ENCODE measurements around the gene RARA. TPM values are rescaled to one million over a fixed set of nuclear protein-coding genes. Genes with fewer than 3 reads are reported as not detected.

The RARA gene
- total and polyA plus RNA-seq, 2 experiments from 2014 or later: 7.4 to 15.9 TPM

GRCh38 chr17:40278414-40278813 is 30.6 kb upstream of the RARA start:
- no peak overlapping the region for H3K27ac ChIP-seq (ENCODE audit: low read depth)
- TF ChIP-seq ETS1 (IDR thresholded peaks at IDR 0.05) (no peak), POLR2AphosphoS5 (IDR thresholded peaks at IDR 0.05; ENCODE audit: low read depth) (no peak), CTCF (conservative IDR thresholded peaks at IDR 0.05; ENCODE audit: low read depth in 2 of 2) (no peak), EZH2 (IDR thresholded peaks at IDR 0.05; ENCODE audit: low read depth, unreplicated experiment) (no peak), ZNF114 (CRISPR knock-in tag; IDR thresholded peaks at IDR 0.05) (no peak), ZNF331 (CRISPR knock-in tag; IDR thresholded peaks at IDR 0.05; ENCODE audit: low read depth) (no peak), JUNB (IDR thresholded peaks at IDR 0.05; ENCODE audit: unreplicated experiment) (no peak)
- peaks cover 12% of the 10 kb centered on the region for H3K36me3 ChIP-seq (ENCODE audit: insufficient read depth)
- no peak overlapping the region for H2AFZ ChIP-seq
- no peaks in the 10 kb centered on the region for H3K9me2 ChIP-seq (ENCODE audit: insufficient read depth)
- Mint-ChIP-seq H3K27ac (no peak overlapping the region; the same call in 1 of the 2 replicates), H3K4me1 (peaks cover 21% of the 10 kb centered on the region), H3K36me3 (ENCODE audit: low read depth) (peaks cover 56% of the 10 kb centered on the region), H3K9me3 (no peaks in the 10 kb centered on the region), H3K4me3 (no peak overlapping the region), H3K27me3 (ENCODE audit: insufficient read depth, low read depth, poor library complexity) (peaks cover under 1% of the 10 kb centered on the region)
- peaks cover 17% of the 10 kb centered on the region for H3K4me1 ChIP-seq (ENCODE audit: insufficient read depth)
- H4K20me1 ChIP-seq (replicated peaks; ENCODE audit: insufficient read depth): no peaks in the 10 kb centered on the region; the same call in 1 of the 2 replicates
- DNase-seq (ENCODE audit: low spot score): no peak
- H3F3A ChIP-seq (replicated peaks; ENCODE audit: low read depth): peaks cover 3% of the 10 kb centered on the region; the same call in 1 of the 2 replicates
- no peak overlapping the region for H3K4me3 ChIP-seq
- no peak overlapping the region for H3K4me2 ChIP-seq
- no peaks in the 10 kb centered on the region for H3K27me3 ChIP-seq (ENCODE audit: insufficient read depth)
- ATAC-seq: no peak
- no peaks in the 10 kb centered on the region for H3K79me2 ChIP-seq (replicated peaks; ENCODE audit: insufficient read depth)

GRCh38 chr17:40279402-40279801 is 29.6 kb upstream of the RARA start:
- DNase-seq (ENCODE audit: low spot score) (no peak), ATAC-seq (no peak)
- H3K79me2 ChIP-seq (replicated peaks; ENCODE audit: insufficient read depth): no peaks in the 10 kb centered on the region
- H3K4me2 ChIP-seq: no peak overlapping the region
- no peaks in the 10 kb centered on the region for H3K27me3 ChIP-seq (ENCODE audit: insufficient read depth)
- peaks cover 12% of the 10 kb centered on the region for H3K36me3 ChIP-seq (ENCODE audit: insufficient read depth)
- no peak overlapping the region for H3K4me3 ChIP-seq
- H3K4me3 Mint-ChIP-seq: no peak overlapping the region
- no peak overlapping the region for H3K27ac Mint-ChIP-seq
- peaks cover 25% of the 10 kb centered on the region for H3K4me1 Mint-ChIP-seq
- H3K27ac ChIP-seq (ENCODE audit: low read depth): no peak overlapping the region
- H3K4me1 ChIP-seq (ENCODE audit: insufficient read depth): peaks cover 17% of the 10 kb centered on the region
- peaks cover 3% of the 10 kb centered on the region; the same call in 1 of the 2 replicates for H3F3A ChIP-seq (replicated peaks; ENCODE audit: low read depth)
- H4K20me1 ChIP-seq (replicated peaks; ENCODE audit: insufficient read depth): no peaks in the 10 kb centered on the region; the same call in 1 of the 2 replicates
- no peak overlapping the region for H2AFZ ChIP-seq
- H3K9me3 Mint-ChIP-seq: no peaks in the 10 kb centered on the region
- H3K27me3 Mint-ChIP-seq (ENCODE audit: insufficient read depth, low read depth, poor library complexity): no peaks in the 10 kb centered on the region
- TF ChIP-seq EZH2phosphoT487 (IDR thresholded peaks at IDR 0.05; ENCODE audit: unreplicated experiment) (no peak), REST (IDR thresholded peaks at IDR 0.05; ENCODE audit: unreplicated experiment) (no peak), EZH2 (IDR thresholded peaks at IDR 0.05; ENCODE audit: low read depth, unreplicated experiment) (no peak), NANOG (IDR thresholded peaks at IDR 0.05; ENCODE audit: borderline replicate concordance) (no peak), CREB1 (CRISPR knock-in tag; IDR thresholded peaks at IDR 0.05; ENCODE audit: low read depth) (no peak), STAT1 (IDR thresholded peaks at IDR 0.05; ENCODE audit: unreplicated experiment) (no peak), JUNB (IDR thresholded peaks at IDR 0.05; ENCODE audit: unreplicated experiment) (no peak), ZNF114 (CRISPR knock-in tag; IDR thresholded peaks at IDR 0.05) (no peak)
- peaks cover 50% of the 10 kb centered on the region for H3K36me3 Mint-ChIP-seq (ENCODE audit: low read depth)
- H3K9me2 ChIP-seq (ENCODE audit: insufficient read depth): no peaks in the 10 kb centered on the region
